ENCODE data around the gene CTIF. TPM values are rescaled to one million over a fixed set of nuclear protein-coding genes. Genes with fewer than 3 reads are reported as not detected.
A peak's percentile ranks its signal among the peaks of the same experiment; 100 is the strongest.

The CTIF gene
- polyA plus RNA-seq, 3 donors = 0.38 to 8.7 (median 1.2) TPM

DNA sequence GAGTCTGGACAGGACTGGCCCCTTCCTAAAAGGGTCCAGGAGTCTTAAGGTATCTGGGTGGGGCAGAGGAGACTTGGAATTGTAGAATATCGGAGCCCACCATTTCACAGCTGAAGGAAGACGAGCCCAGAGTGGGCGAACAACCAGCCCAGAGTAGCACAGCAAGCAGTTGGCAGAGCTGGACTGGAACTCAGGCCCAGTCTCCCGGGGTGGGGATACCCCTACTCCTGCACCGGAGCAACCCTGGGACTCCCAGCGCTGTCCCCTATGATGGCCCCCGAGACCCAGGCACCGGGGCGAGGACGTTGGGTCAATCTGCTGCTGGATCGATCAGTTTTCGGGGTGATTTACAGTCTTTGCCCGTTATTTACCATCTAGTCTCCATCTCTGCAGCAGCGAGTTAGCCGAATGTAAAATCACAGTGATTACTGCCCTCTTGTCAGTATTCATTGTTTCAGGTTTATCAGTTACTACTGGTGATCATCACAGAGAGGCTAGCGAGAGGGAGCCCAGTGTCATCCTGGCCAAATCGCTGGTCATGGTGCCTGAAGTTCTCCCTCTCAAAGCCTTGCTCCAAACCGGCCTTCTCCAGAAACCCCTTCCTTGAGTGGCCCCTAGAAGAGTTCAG is 336.6 kb downstream of the CTIF start:
- H3K27me3 ChIP-seq (ENCODE audit: control insufficient read depth in 2 of 2, insufficient read depth in 2 of 2, low read length in 2 of 2) = no peaks in the 10 kb centered on the region
- no peaks in the 10 kb centered on the region for H4K20me1 ChIP-seq (ENCODE audit: insufficient read depth, low read length)
- DNase-seq = no peak
- no peak overlapping the region for H2AFZ ChIP-seq (ENCODE audit: insufficient read depth, low read depth, low read length, poor library complexity, severe bottlenecking)
- Mint-ChIP-seq H3K27ac (peak overlapping the region in 3 of 7 donors; percentile 37 to 74 (median 54)), H3K4me1 (peaks cover 27% of the 10 kb centered on the region), H3K9me3 (no peaks in the 10 kb centered on the region), H3K36me3 (no peaks in the 10 kb centered on the region), H3K27me3 (ENCODE audit: low read depth in 3 of 3) (peaks cover 3 to 17% (median 11%) of the 10 kb centered on the region in 3 donors), H3K4me3 (peak overlapping the region in 1 of 2 donors; percentile 28)
- H3K4me3 ChIP-seq (replicated peaks in 1 of 3; ENCODE audit: low read depth in 2 of 3, low read length in 3 of 3) = no peak overlapping the region
- no peak overlapping the region for H3K9ac ChIP-seq (ENCODE audit: insufficient read depth, low read length, poor library complexity, severe bottlenecking)
- H3K27ac ChIP-seq (ENCODE audit: low read depth in 1 of 2, low read length in 2 of 2) = no peak overlapping the region
- H3K36me3 ChIP-seq (replicated peaks in 1 of 2; ENCODE audit: control insufficient read depth in 1 of 2, insufficient read depth in 2 of 2, low read length in 2 of 2) = no peaks in the 10 kb centered on the region
- TF ChIP-seq CTCF (IDR thresholded peaks at IDR 0.05) = no peak
- no peaks in the 10 kb centered on the region for H3K9me3 ChIP-seq (replicated peaks in 1 of 2; ENCODE audit: control insufficient read depth in 1 of 2, insufficient read depth in 1 of 2, low read length in 2 of 2)
- H3K4me2 ChIP-seq (replicated peaks; ENCODE audit: extremely low read depth, low read length, poor library complexity, severe bottlenecking) = no peak overlapping the region
- 87% methylated on average over 18 of the region's 18 CpGs for WGBS (ENCODE audit: insufficient coverage)
- H3K4me1 ChIP-seq (ENCODE audit: control insufficient read depth in 1 of 2, insufficient read depth in 2 of 2, low read length in 2 of 2) = peaks cover 6 to 13% of the 10 kb centered on the region in 2 donors
- intact Hi-C loops (cut with micrococcal nuclease) = loop anchor here in 1 of 2 donors (2.0 kb wide), 1 partner anchor 21 kb away; no protein-coding TSS in a partner anchor
- H3K79me2 ChIP-seq (ENCODE audit: insufficient read depth, low read length) = no peaks in the 10 kb centered on the region

DNA sequence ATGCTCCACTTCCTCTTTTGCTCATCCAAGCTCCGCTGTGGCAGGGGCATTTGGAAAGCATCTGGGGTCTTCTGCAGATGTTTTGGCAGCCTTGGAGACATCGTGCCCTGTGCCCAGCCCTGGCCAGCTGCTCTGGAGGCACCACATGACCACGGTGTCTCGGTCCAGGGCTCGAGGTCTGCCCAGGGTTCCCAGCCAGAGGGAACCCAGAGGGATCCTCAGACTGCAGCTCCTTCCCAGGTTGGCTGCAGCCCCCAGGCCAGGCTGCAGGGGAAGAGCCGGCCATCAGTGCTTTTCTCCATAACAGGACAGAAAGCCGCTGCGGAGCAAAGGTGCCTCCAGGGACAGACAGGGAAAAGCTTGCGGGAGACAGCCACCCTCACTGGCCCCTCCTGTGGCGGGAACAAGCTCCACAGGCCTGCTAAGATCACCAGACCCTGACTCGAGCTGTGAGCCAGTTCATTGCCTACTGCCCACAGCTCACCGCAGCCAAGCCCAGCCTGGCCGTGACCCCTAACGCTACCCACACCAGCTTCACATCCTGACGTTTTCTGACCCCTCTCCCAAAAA is 337.2 kb downstream of the CTIF start:
- no peak overlapping the region for H3K4me2 ChIP-seq (replicated peaks; ENCODE audit: extremely low read depth, low read length, poor library complexity, severe bottlenecking)
- 64% methylated on average over 14 of the region's 15 CpGs for whole genome bisulfite sequencing (ENCODE audit: insufficient coverage)
- peaks cover 2 to 17% (median 12%) of the 10 kb centered on the region in 3 donors for H3K27me3 Mint-ChIP-seq (ENCODE audit: low read depth in 3 of 3)
- H2AFZ ChIP-seq (ENCODE audit: insufficient read depth, low read depth, low read length, poor library complexity, severe bottlenecking) = no peak overlapping the region
- H3K9ac ChIP-seq (ENCODE audit: insufficient read depth, low read length, poor library complexity, severe bottlenecking) = no peak overlapping the region
- no peaks in the 10 kb centered on the region for H3K27me3 ChIP-seq (ENCODE audit: control insufficient read depth in 2 of 2, insufficient read depth in 2 of 2, low read length in 2 of 2)
- no peaks in the 10 kb centered on the region for H4K20me1 ChIP-seq (ENCODE audit: insufficient read depth, low read length)
- H3K4me3 ChIP-seq (replicated peaks in 1 of 3; ENCODE audit: low read depth in 2 of 3, low read length in 3 of 3) = no peak overlapping the region
- no peak for TF ChIP-seq CTCF (IDR thresholded peaks at IDR 0.05)
- no peak overlapping the region for H3K4me3 Mint-ChIP-seq
- H3K4me1 Mint-ChIP-seq = peaks cover 31% of the 10 kb centered on the region
- DNase-seq = no peak
- H3K9me3 Mint-ChIP-seq = no peaks in the 10 kb centered on the region
- no peaks in the 10 kb centered on the region for H3K9me3 ChIP-seq (replicated peaks in 1 of 2; ENCODE audit: control insufficient read depth in 1 of 2, insufficient read depth in 1 of 2, low read length in 2 of 2)
- peak overlapping the region in 2 of 7 donors; percentile 21 to 37 for H3K27ac Mint-ChIP-seq
- no peaks in the 10 kb centered on the region for H3K36me3 ChIP-seq (replicated peaks in 1 of 2; ENCODE audit: control insufficient read depth in 1 of 2, insufficient read depth in 2 of 2, low read length in 2 of 2)
- intact Hi-C loops (cut with micrococcal nuclease) = loop anchor here in 1 of 2 donors (2.0 kb wide), 1 partner anchor 21 kb away; no protein-coding TSS in a partner anchor
- H3K27ac ChIP-seq (ENCODE audit: low read depth in 1 of 2, low read length in 2 of 2) = no peak overlapping the region
- H3K79me2 ChIP-seq (ENCODE audit: insufficient read depth, low read length) = no peaks in the 10 kb centered on the region
- peaks cover 8 to 18% of the 10 kb centered on the region in 2 donors for H3K4me1 ChIP-seq (ENCODE audit: control insufficient read depth in 1 of 2, insufficient read depth in 2 of 2, low read length in 2 of 2)
- no peaks in the 10 kb centered on the region for H3K36me3 Mint-ChIP-seq
